ENCODE measurements around the gene TERC.
"Not testable (repeated sequence)": the region's sequence is repeated elsewhere in the genome, so short reads cannot be mapped to it uniquely, and the experiment has no call there.

The TERC gene

DNA sequence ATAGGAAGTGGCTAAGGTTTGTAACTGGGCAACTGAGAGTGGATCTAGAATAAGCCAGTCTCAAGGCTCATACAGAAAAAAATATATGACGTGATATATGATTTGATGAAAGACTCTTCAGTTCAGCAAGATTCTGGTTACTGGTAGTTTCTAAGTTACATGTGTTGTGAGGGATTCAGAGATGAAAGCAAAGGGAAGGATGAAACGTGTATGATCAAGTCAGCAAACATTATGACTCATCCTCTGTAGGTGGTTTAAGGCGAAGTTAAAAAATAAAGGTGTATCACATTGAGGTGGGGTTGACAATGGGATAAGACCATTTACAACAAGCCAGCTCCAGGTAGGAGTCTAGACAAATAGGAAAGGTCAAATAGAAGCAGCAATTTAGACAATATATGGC is 16.2 kb downstream of the TERC start:
- ChIA-PET POLR2A (no interaction called here), CTCF (interaction anchor here (0.8 kb wide), 1 partner anchor 19 kb away, joined by 3 read pairs; no protein-coding TSS in a partner anchor)
- H3K4me3 ChIP-seq (ENCODE audit: low read depth, low read length): no peak overlapping the region
- TF ChIP-seq, protein P1, sequence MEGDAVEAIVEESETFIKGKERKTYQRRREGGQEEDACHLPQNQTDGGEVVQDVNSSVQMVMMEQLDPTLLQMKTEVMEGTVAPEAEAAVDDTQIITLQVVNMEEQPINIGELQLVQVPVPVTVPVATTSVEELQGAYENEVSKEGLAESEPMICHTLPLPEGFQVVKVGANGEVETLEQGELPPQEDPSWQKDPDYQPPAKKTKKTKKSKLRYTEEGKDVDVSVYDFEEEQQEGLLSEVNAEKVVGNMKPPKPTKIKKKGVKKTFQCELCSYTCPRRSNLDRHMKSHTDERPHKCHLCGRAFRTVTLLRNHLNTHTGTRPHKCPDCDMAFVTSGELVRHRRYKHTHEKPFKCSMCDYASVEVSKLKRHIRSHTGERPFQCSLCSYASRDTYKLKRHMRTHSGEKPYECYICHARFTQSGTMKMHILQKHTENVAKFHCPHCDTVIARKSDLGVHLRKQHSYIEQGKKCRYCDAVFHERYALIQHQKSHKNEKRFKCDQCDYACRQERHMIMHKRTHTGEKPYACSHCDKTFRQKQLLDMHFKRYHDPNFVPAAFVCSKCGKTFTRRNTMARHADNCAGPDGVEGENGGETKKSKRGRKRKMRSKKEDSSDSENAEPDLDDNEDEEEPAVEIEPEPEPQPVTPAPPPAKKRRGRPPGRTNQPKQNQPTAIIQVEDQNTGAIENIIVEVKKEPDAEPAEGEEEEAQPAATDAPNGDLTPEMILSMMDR (IDR thresholded peaks at IDR 0.05; ENCODE audit: insufficient read depth, low read length, missing control alignments): no peak
- no peak for DNase-seq (ENCODE audit: low read depth, low spot score)

DNA sequence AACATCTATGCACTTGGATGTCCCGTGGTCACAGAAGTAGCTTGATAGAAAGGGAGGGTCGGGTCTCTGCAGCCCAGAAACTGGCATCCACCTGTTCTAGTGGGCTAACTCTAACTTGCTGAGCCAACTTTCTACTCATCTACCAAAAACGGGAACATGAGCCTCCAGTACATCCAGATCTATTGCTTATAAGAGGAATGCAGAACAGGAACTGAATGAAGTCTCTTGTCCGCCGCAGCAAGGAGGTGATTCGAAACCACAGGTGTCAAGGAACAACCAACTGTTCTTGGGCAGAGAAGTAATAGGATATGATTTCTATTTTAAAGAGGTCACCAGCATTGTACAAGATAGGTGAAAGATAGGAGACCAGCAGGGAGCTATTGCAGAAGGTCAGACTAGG is 17.9 kb downstream of the TERC start:
- H3K4me3 ChIP-seq (ENCODE audit: low read depth, low read length): no peak overlapping the region
- POLR2A ChIA-PET: no interaction called here
- TF ChIP-seq, protein P1 (IDR thresholded peaks at IDR 0.05; ENCODE audit: insufficient read depth, low read length, missing control alignments): no peak
- CTCF ChIA-PET: interaction anchor here (0.9 to 1.1 kb wide), 3 partner anchors 9 to 795 kb away, joined by 3 read pairs; no protein-coding TSS in a partner anchor
- DNase-seq (ENCODE audit: low read depth, low spot score): no peak

DNA sequence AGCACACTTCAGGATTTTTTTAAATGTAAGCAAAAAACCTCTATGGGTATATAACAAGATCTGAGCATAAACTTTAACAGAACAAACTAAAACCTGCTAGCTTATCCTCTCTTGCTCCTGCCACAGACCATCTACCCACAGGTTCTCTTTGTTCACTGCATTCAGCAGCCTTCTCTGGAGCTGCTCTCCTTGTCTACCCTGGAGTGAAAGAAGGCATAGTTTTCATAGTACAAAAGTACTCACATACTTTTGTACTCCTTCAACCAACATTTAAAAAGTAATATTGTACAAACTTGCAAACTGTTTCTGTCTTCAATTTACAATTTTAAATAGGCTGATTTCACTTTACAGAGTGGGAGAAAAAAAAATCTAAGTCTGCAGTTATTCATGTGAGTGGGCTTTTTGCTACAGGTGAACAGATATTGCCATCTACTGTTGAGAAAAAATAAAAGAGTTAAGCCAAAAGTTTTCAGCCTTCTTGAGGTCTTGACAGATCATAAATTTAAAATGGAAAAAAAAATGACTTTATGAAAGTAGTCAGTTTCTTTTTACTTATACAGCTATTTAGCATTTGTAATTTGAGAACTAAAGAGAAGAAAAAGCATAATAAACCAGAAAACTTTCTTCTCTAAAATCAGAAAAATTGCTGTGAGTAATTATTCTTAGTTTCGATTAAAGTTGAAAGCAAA is 20.4 kb downstream of the TERC start:
- H3K4me3 ChIP-seq (ENCODE audit: low read depth, low read length): no peak overlapping the region
- ChIA-PET POLR2A (no interaction called here), CTCF (interaction anchor here (0.6 to 3.0 kb wide), 7 partner anchors 10 to 879 kb away, joined by 3 to 14 read pairs (median 3); no protein-coding TSS in a partner anchor)
- DNase-seq (ENCODE audit: low read depth, low spot score): no peak
- TF ChIP-seq, protein P1 (IDR thresholded peaks at IDR 0.05; ENCODE audit: insufficient read depth, low read length, missing control alignments): no peak

DNA sequence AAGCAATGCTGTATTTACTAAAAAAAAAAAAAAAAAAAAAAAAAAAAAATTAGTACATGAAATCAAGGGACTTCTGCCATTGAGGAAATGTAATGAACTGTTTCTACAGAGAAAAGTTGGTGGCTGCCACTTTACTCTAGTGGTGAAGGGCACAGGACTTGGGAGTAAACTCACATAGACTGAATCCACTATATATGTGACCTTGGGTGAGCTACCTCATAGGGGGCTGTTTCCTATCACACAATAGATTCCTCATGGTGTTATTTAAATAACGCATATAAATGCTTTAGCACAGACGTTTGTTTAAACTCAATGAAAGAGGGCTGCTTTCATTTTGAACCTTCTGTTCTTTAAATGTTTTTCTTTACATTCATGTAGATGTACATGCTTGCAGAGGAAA is 25.8 kb downstream of the TERC start:
- H3K4me3 ChIP-seq (ENCODE audit: low read depth, low read length): no peak overlapping the region
- ChIA-PET POLR2A (no interaction called here), CTCF (no interaction called here)
- TF ChIP-seq, protein P1 (IDR thresholded peaks at IDR 0.05; ENCODE audit: insufficient read depth, low read length, missing control alignments): no peak
- DNase-seq (ENCODE audit: low read depth, low spot score): no peak

DNA sequence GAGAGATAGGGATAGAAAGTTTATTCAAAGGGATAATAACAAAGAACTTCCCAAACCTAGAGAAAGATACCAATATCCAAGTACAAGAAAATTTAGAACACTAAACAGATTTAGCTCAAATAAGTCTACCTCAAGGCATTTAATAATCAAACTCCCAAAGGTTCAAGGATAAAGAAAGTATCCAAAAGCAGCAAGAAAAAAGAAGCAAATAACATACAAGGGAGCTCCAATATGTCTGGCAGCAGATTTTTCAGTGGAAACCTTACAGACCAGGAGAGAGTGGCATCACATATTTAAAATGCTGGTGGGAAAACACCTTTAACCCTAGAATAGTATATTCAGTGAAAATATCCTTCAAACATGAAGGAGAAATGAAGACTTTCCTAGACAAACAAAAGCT is 33.0 kb downstream of the TERC start:
- CTCF ChIA-PET, POLR2A ChIA-PET: not testable (repeated sequence)

DNA sequence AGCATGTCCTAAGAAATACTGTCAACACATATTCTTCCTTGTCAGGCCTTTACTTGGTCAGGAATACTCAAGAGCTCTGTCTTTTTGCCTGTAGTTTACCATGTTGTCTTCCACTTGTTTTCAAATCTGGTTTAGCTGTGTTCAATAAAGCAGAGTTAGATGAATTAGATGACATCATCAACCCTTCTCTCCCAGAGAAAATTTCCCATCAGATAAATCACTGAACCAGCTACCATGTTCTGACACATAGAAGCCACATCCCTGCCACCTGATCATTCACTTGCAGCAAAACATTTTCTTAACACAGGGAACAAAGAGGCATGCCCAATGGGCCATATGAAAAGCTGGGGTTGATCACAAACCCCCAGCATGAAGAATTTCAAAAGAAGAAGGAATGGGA is 42.1 kb downstream of the TERC start:
- TF ChIP-seq, protein P1 (IDR thresholded peaks at IDR 0.05; ENCODE audit: insufficient read depth, low read length, missing control alignments): no peak
- no peak overlapping the region for H3K4me3 ChIP-seq (ENCODE audit: low read depth, low read length)
- no peak for DNase-seq (ENCODE audit: low read depth, low spot score)
- CTCF ChIA-PET: no interaction called here
- POLR2A ChIA-PET: no interaction called here

More for the DNA sequence above, 33.0 kb downstream of the TERC start:
- DNase-seq (ENCODE audit: low read depth, low spot score); H3K4me3 ChIP-seq (ENCODE audit: low read depth, low read length): not testable (repeated sequence)

DNA sequence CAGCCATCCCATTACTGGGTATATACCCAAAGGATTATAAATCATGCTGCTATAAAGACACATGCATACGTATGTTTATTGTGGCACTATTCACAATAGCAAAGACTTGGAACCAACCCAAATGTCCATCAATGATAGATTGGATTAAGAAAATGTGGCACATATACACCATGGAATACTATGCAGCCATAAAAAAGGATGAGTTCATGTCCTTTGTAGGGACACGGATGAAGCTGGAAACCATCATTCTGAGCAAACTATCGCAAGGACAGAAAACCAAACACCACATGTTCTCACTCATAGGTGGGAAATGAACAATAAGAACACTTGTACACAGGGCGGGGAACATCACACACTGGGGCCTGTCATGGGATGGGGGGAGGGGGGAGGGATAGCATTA is 46.4 kb downstream of the TERC start:
- H3K4me3 ChIP-seq (ENCODE audit: low read depth, low read length); CTCF ChIA-PET; DNase-seq (ENCODE audit: low read depth, low spot score); POLR2A ChIA-PET: not testable (repeated sequence)
